SK-N-SH treated with all-trans-retinoic acid at 6 μM for 48 hours (cell line): ENCODE measurements around the gene HTR3A.

Experiments
- ATAC-seq: fragments of 200-7000 bp; cut with Tn5 transposase; 3 replicates; pipeline ENCODE4 v1.9.1; 2020; ENCODE audit warnings: mild to moderate bottlenecking, moderate library complexity
- ARNTL ChIP-seq: fragments of 450-650 bp; formaldehyde crosslinking; IDR thresholded peaks from 2 replicates; pipeline ENCODE4 v1.5.0; 2020; ENCODE audit warnings: low read depth, mild to moderate bottlenecking, moderate library complexity, borderline replicate concordance
- BACH2 ChIP-seq: fragments of 250-450 bp; sonication (Bioruptor Pico); IDR thresholded peaks from 2 replicates; pipeline ENCODE4 v1.9.0; 2021; ENCODE audit warnings: mild to moderate bottlenecking, borderline replicate concordance
- CREB5 ChIP-seq: fragments of 250-450 bp; sonication (Bioruptor Pico); IDR thresholded peaks from 2 replicates; pipeline ENCODE4 v1.5.1; 2020; ENCODE audit warnings: low read depth, mild to moderate bottlenecking, moderate library complexity
- CSDC2 ChIP-seq: fragments of 250-450 bp; sonication (Bioruptor Pico); IDR thresholded peaks from 2 replicates; pipeline ENCODE4 v1.5.0; 2020; ENCODE audit warnings: mild to moderate bottlenecking, moderate library complexity
- CSRNP3 ChIP-seq: fragments of 250-450 bp; sonication (Bioruptor Pico); IDR thresholded peaks from 2 replicates; pipeline ENCODE4 v1.5.1; 2021; ENCODE audit warnings: mild to moderate bottlenecking, moderate library complexity
- ESRRG ChIP-seq: fragments of 250-450 bp; sonication (Bioruptor Pico); IDR thresholded peaks from 2 replicates; pipeline ENCODE4 v1.6.1; 2021; ENCODE audit warnings: mild to moderate bottlenecking
- GLIS3 ChIP-seq: fragments of 250-450 bp; sonication (Bioruptor Pico); IDR thresholded peaks from 2 replicates; pipeline ENCODE4 v1.5.0; 2020; ENCODE audit warnings: mild to moderate bottlenecking, moderate library complexity
- ISL1 ChIP-seq: fragments of 250-450 bp; sonication (Bioruptor Pico); IDR thresholded peaks from 2 replicates; pipeline ENCODE4 v2.1.2; 2022; ENCODE audit warnings: mild to moderate bottlenecking, moderate library complexity
- OSR1 ChIP-seq: fragments of 250-450 bp; sonication (Bioruptor Pico); IDR thresholded peaks from 2 replicates; pipeline ENCODE4 v1.8.0; 2022; ENCODE audit warnings: moderate library complexity, mild to moderate bottlenecking, inconsistent platforms
- PATZ1 ChIP-seq: fragments of 250-450 bp; sonication (Bioruptor Pico); IDR thresholded peaks from 2 replicates; pipeline ENCODE4 v1.8.0; 2020; ENCODE audit warnings: mild to moderate bottlenecking, moderate library complexity, borderline replicate concordance
- POU6F1 ChIP-seq: fragments of 250-450 bp; sonication (Bioruptor Pico); IDR thresholded peaks from 2 replicates; pipeline ENCODE4 v1.8.0; 2021; ENCODE audit warnings: low read depth, mild to moderate bottlenecking, moderate library complexity, borderline replicate concordance
- PPARA ChIP-seq: fragments of 250-450 bp; sonication (Bioruptor Pico); IDR thresholded peaks from 2 replicates; pipeline ENCODE4 v1.5.0; 2020; ENCODE audit warnings: mild to moderate bottlenecking, borderline replicate concordance
- RARB ChIP-seq: fragments of 250-450 bp; sonication (Bioruptor Pico); IDR thresholded peaks from 2 replicates; pipeline ENCODE4 v1.8.0; 2021; ENCODE audit warnings: mild to moderate bottlenecking, moderate library complexity
- SNAI2 ChIP-seq: fragments of 250-450 bp; sonication (Bioruptor Pico); IDR thresholded peaks from 2 replicates; pipeline ENCODE4 v1.5.0; 2020; ENCODE audit warnings: mild to moderate bottlenecking, moderate library complexity
- TCF4 ChIP-seq: fragments of 250-450 bp; sonication (Bioruptor Pico); IDR thresholded peaks from 2 replicates; pipeline ENCODE4 v1.8.0; 2021; ENCODE audit warnings: mild to moderate bottlenecking, moderate library complexity, borderline replicate concordance
- TSHZ2 ChIP-seq: fragments of 250-450 bp; sonication (Bioruptor Pico); IDR thresholded peaks from 2 replicates; pipeline ENCODE4 v1.5.0; 2020; ENCODE audit warnings: mild to moderate bottlenecking, moderate library complexity
- ZC3H10 ChIP-seq: fragments of 250-450 bp; sonication (Bioruptor Pico); IDR thresholded peaks from 2 replicates; pipeline ENCODE4 v1.5.1; 2021; ENCODE audit warnings: mild to moderate bottlenecking, moderate library complexity
- ZFP3 ChIP-seq: fragments of 250-450 bp; sonication (Bioruptor Pico); IDR thresholded peaks from 2 replicates; pipeline ENCODE4 v1.5.0; 2020; ENCODE audit warnings: mild to moderate bottlenecking, moderate library complexity
- ZFP30 ChIP-seq: fragments of 450-650 bp; formaldehyde crosslinking; IDR thresholded peaks from 2 replicates; pipeline ENCODE4 v1.5.0; 2022; ENCODE audit warnings: mild to moderate bottlenecking, moderate library complexity
- ZNF70 ChIP-seq: fragments of 450-650 bp; formaldehyde crosslinking; IDR thresholded peaks from 2 replicates; pipeline ENCODE4 v1.5.0; 2020; ENCODE audit warnings: mild to moderate bottlenecking, moderate library complexity
- ZNF8 ChIP-seq: fragments of 450-650 bp; formaldehyde crosslinking; IDR thresholded peaks from 2 replicates; pipeline ENCODE4 v1.5.0; 2020; ENCODE audit warnings: mild to moderate bottlenecking, moderate library complexity

The HTR3A gene

GRCh38 chr11:113982306-113982705, 7.4 kb downstream of the HTR3A start:
- no peak for TF ChIP-seq ZNF8 (CRISPR knock-in tag)
- no peak for TF ChIP-seq ZFP3 (CRISPR knock-in tag)
- no peak for TF ChIP-seq GLIS3 (CRISPR knock-in tag)
- TF ChIP-seq CSRNP3: no peak
- no peak for TF ChIP-seq OSR1
- TF ChIP-seq ARNTL (CRISPR knock-in tag): no peak
- TF ChIP-seq ZFP30 (CRISPR knock-in tag): no peak
- TF ChIP-seq POU6F1: no peak
- no peak for ATAC-seq

GRCh38 chr11:113984781-113985180, 9.9 kb downstream of the HTR3A start:
- TF ChIP-seq TSHZ2 (CRISPR knock-in tag): no peak
- TF ChIP-seq ZNF8 (CRISPR knock-in tag): no peak
- TF ChIP-seq POU6F1: no peak
- no peak for TF ChIP-seq ESRRG (CRISPR knock-in tag)
- TF ChIP-seq ZNF70 (CRISPR knock-in tag): no peak
- no peak for TF ChIP-seq SNAI2 (CRISPR knock-in tag)
- no peak for TF ChIP-seq ZFP3 (CRISPR knock-in tag)
- TF ChIP-seq PPARA (CRISPR knock-in tag): no peak
- no peak for TF ChIP-seq GLIS3 (CRISPR knock-in tag)
- no peak for TF ChIP-seq PATZ1
- TF ChIP-seq TCF4 (CRISPR knock-in tag): no peak
- TF ChIP-seq ISL1 (CRISPR knock-in tag): no peak
- TF ChIP-seq BACH2 (CRISPR knock-in tag): no peak
- TF ChIP-seq CSRNP3: no peak
- no peak for TF ChIP-seq ZC3H10 (CRISPR knock-in tag)
- TF ChIP-seq CSDC2 (CRISPR knock-in tag): no peak
- no peak for TF ChIP-seq OSR1
- TF ChIP-seq CREB5 (CRISPR knock-in tag): no peak
- TF ChIP-seq ZFP30 (CRISPR knock-in tag): no peak
- TF ChIP-seq RARB: no peak
- TF ChIP-seq, all 23 proteins: peak for 0
- ATAC-seq: no peak
